GM21723 (cell line): ENCODE measurements around the gene ARL8A.

Experiments
- ATAC-seq: cut with Tn5 transposase; IDR thresholded peaks from one replicate; pipeline ENCODE4 v1.9.1; 2021; ENCODE audit warnings: mild to moderate bottlenecking, moderate library complexity; ENCODE audit not compliant: unreplicated experiment

Gene ARL8A

DNA sequence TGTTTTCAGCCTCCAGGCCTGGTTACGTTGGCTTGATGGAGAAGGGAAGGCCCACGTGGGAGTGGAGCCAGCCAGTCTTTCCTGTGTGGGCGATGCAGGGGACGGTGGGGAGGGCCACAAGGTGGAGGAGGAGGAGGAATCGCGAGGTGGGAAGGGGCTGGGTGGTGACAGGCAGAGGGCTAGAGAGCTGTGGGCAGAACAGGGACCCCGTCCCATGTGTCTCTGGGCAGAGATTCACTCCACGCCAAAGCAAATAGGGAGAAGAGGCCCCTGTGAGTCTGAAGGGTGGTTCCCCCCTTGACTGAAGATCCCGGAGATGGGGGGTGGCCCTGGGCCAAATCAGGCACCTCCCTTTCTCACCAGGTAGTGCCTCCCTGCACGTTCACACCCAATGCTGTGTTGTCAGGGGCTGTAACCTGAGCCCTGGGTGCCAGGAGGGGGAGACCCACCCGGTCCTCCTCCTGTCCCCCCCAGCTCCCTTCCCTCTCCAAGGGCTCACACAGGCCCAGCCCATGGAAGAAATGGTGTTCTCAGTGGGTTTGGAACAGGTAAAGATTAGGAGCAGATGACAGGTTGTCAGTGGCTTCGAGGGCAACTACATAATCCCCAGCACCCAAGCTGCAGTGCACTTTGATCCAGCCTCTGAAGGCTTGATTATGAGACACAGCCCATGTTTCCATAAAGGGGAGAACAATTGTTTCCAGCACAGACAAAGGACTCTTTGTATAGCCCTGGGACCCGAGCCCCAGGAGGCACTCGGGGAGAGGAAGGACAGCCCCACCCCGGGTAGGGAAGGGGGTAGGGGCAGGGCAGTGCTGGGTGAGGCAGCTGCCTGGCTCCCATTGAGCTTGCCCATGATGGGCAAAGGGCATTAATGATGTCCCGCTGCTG lies 59.5 kb downstream of the ARL8A start:
- no peak for ATAC-seq
